GM06990 (cell line): Measurements from ENCODE around the gene SLC6A19.
A peak's percentile ranks its signal among the peaks of the same experiment; 100 is the strongest.

Experiments
- DNase-seq: peaks from one replicate; pipeline ENCODE4 v3.0.0-alpha.2; 2011; ENCODE audit not compliant: insufficient read length; ENCODE audit errors: extremely low read depth
- H3K27me3 ChIP-seq: replicated peaks from 2 replicates; pipeline ENCODE4 v1.6.0; 2011; ENCODE audit warnings: low read length; ENCODE audit not compliant: control insufficient read depth, insufficient read depth
- H3K36me3 ChIP-seq: 2 replicates; pipeline ENCODE4 v1.5.1; 2011; ENCODE audit warnings: low read length; ENCODE audit not compliant: control insufficient read depth, insufficient read depth
- H3K4me3 ChIP-seq: replicated peaks from 2 replicates; pipeline ENCODE4 v1.5.1; 2011; ENCODE audit warnings: low read depth, mild to moderate bottlenecking, control low read depth, low read length
- CTCF ChIP-seq: IDR thresholded peaks from 2 replicates; pipeline ENCODE4 v1.5.1; 2011; ENCODE audit warnings: low read length, control low read depth, mild to moderate bottlenecking, inconsistent platforms; ENCODE audit not compliant: insufficient read depth, poor library complexity, severe bottlenecking

SLC6A19 gene

GRCh38 chr5:1205255-1206180, 4.1 kb downstream of the SLC6A19 start:
- DNase-seq = no peak
- no peak overlapping the region for H3K4me3 ChIP-seq
- no peak for TF ChIP-seq CTCF
- H3K27me3 ChIP-seq = no peaks in the 10 kb centered on the region; the same call in 1 of the 2 replicates
- no peaks in the 10 kb centered on the region for H3K36me3 ChIP-seq

GRCh38 chr5:1206521-1207412, 5.4 kb downstream of the SLC6A19 start:
- TF ChIP-seq CTCF = no peak
- no peaks in the 10 kb centered on the region for H3K36me3 ChIP-seq
- no peaks in the 10 kb centered on the region; the same call in 1 of the 2 replicates for H3K27me3 ChIP-seq
- no peak for DNase-seq
- no peak overlapping the region for H3K4me3 ChIP-seq

- no peaks in the 10 kb centered on the region; the same call in 1 of the 2 replicates for H3K27me3 ChIP-seq
- H3K36me3 ChIP-seq = no peaks in the 10 kb centered on the region
- DNase-seq = no peak
- TF ChIP-seq CTCF = no peak
- H3K4me3 ChIP-seq = no peak overlapping the region
Measured at GRCh38 chr5:1207555-1207954, 6.2 kb downstream of the SLC6A19 start.

- Histone ChIP-seq H3K36me3 (no peaks in the 10 kb centered on the region), H3K4me3 (no peak overlapping the region), H3K27me3 (no peaks in the 10 kb centered on the region; the same call in 1 of the 2 replicates)
- TF ChIP-seq CTCF = no peak
- DNase-seq = no peak
Measured at GRCh38 chr5:1208221-1208742, 6.9 kb downstream of the SLC6A19 start.

- no peak for DNase-seq
- peak; percentile 38 for TF ChIP-seq CTCF
- Histone ChIP-seq H3K4me3 (no peak overlapping the region), H3K27me3 (no peaks in the 10 kb centered on the region; the same call in 1 of the 2 replicates), H3K36me3 (no peaks in the 10 kb centered on the region)
Measured at GRCh38 chr5:1208743-1209488, 7.5 kb downstream of the SLC6A19 start.
